ENCODE results near the gene ENPP7. TPM values are rescaled to one million over a fixed set of nuclear protein-coding genes. Genes with fewer than 3 reads are reported as not detected.

The ENPP7 gene
- total RNA-seq, 2 experiments from 2014 or later = not detected

DNA sequence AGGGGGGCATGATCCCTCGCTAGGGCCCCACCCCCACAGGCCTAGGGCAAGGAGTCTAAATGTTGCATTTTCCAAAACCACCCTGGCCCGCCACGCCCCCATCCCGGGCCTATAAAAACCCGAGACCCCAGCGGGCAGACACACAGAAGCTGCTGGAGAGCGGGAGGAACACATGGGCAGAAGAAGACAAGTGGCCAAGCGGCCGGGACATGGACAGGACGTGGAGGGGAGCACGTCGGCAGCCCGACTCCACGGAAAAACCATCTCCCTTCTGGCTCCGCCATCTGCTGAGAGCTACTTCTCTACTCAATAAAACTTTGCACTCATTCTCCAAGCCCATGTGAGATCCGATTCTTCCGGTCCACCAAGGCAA is 34.1 kb upstream of the ENPP7 start:
- Mint-ChIP-seq H3K27ac (no peak overlapping the region), H3K4me1 (peaks cover 10% of the 10 kb centered on the region), H3K36me3 (no peaks in the 10 kb centered on the region), H3K27me3 (peaks cover 43% of the 10 kb centered on the region), H3K9me3 (no peaks in the 10 kb centered on the region), H3K4me3 (no peak overlapping the region)
- no peak for DNase-seq

DNA sequence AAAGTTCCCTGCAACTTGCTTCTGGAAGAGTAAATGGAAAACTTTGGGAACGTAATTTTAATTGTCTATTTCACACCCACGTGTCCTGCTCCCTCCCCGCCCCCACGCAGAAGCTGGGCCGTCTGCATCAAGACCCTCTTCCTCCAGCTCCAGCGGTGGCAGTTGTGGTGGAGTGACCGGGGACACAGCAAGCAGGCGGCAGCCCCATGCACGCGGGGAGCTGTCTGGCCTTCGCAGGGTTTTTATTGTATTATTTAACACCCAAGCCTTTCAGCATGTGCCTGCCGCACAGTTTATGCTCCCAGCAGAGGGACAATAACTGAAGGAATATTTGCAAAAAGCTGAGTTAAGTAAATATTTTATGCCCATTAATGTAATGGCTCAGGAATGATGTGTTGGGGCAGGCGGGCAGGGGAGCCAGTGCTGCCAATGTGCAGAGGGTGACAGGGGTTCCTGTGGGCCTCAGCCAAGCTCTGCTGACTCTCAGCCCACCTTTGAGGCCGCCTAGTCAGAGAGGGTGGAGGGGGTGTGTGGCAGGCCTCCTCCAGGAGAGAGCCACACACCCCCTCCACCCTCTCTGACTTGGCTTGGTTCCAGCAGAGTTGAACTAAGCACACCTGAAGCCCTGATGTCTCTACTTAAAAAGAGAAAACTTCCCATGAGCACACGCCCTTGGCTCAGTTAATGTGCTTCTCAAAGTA is 32.4 kb upstream of the ENPP7 start:
- Mint-ChIP-seq H3K36me3 (no peaks in the 10 kb centered on the region), H3K27me3 (peaks cover 38% of the 10 kb centered on the region), H3K4me3 (no peak overlapping the region), H3K4me1 (peaks cover 10% of the 10 kb centered on the region), H3K27ac (no peak overlapping the region), H3K9me3 (no peaks in the 10 kb centered on the region)
- no peak for DNase-seq

DNA sequence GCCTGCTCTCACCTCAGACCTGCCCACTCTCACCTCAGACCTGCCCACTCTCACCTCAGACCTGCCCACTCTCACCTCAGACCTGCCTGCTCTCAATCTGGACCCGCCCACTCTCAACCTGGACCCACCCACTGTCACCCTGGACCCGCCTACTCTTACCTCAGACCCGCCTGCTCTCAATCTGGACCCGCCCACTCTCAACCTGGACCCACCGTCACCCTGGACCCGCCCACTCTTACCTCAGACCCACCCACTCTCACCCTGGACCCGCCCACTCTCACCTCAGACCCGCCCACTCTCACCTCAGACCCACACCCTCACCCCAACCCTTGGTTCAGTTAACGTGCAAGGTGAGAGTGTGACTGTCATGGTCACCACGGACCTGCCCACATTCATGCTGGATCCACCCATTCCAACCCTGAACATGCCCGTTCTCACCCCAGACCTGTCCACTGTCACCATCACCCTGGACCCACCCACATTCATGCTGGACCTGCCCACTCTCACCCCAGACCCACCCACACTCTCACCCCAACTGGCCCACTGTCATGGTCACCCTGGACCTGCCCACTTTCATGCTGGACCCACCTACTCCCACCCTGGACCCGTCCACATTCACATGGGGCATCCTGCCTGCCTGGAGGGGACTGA is 31.2 kb upstream of the ENPP7 start:
- no peaks in the 10 kb centered on the region for H3K36me3 Mint-ChIP-seq
- no peak overlapping the region for H3K4me3 Mint-ChIP-seq
- H3K4me1 Mint-ChIP-seq = peaks cover 10% of the 10 kb centered on the region
- no peaks in the 10 kb centered on the region for H3K9me3 Mint-ChIP-seq
- no peak overlapping the region for H3K27ac Mint-ChIP-seq
- H3K27me3 Mint-ChIP-seq = peaks cover 38% of the 10 kb centered on the region
- DNase-seq = no peak

DNA sequence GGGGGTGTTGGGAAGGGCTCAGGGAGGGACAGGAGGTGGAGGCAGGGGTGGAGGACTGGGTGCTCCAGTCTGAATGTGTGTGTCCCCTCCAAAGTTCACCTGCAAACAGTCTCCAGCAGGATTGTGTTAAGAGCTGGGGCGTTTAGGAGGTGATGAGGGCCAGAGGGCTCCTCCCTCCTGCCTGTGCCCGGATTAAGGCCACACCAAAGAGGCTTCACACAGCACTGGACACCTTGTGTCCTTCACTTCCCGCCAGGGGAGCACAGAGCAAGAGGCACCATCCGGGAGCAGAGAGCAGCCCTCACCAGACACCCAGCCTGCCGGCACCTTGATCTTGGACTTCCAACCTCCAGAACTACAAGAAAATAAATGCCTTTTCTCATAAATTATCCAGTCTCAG is 30.2 kb upstream of the ENPP7 start:
- no peak for DNase-seq
- H3K36me3 Mint-ChIP-seq = no peaks in the 10 kb centered on the region
- H3K27ac Mint-ChIP-seq = no peak overlapping the region
- peaks cover 9% of the 10 kb centered on the region for H3K4me1 Mint-ChIP-seq
- no peaks in the 10 kb centered on the region for H3K9me3 Mint-ChIP-seq
- H3K4me3 Mint-ChIP-seq = no peak overlapping the region
- peaks cover 38% of the 10 kb centered on the region for H3K27me3 Mint-ChIP-seq

DNA sequence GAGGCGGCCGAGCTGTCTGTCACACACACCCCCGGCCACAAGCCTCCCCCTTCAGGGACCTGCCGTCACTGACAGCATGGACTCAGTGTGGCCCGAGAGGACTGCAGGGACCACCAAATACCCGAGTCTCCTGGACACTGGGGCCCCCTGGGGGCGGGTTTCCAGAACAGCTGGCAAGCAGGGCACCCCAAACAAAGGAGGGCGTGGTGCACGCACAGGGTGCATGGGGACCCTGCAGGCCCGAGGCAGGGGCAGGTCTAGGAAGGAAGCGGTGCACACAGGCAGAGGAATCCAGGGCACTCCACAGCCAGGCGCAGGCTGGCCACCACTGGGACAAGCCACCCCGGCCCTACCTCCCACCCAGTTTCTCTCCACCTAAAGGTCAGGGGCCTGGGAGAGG is 28.7 kb upstream of the ENPP7 start:
- no peak for DNase-seq
- Mint-ChIP-seq H3K27ac (no peak overlapping the region), H3K27me3 (peaks cover 23% of the 10 kb centered on the region), H3K36me3 (no peaks in the 10 kb centered on the region), H3K4me1 (peaks cover 5% of the 10 kb centered on the region), H3K9me3 (no peaks in the 10 kb centered on the region), H3K4me3 (no peak overlapping the region)

DNA sequence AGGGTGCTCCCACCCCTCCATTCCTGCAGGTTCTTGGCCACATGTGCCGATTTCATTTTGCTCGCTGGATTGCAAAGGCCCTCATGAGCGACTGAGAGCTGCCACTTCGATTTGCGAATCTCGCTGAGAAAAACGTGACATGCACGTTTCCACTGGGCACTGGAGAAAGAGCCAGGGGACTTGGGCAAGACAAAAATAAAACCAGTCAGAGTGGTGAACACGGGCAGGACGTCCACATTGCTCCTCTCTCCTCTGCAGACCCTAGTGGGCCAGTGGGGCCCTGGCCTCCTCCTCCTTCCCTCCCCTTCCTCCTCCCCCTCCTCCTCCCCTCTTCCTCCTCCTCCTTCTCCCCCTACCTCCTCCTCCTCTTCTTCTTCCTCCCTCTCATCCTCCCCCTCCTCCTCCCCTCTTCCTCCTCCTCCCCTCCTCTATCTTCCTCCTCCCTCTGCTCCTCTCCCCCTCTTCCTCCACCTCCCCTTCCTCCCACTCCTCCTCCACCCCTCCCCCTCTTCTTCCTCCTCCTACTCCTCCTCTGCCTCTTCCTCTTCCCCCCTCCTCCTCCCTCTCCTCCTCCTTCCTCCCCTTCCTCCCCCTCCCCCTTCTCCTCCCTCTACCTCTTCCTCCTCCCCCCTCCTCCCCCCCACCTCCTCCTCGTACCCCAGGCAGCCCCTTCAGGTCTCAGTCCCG is 28.1 kb upstream of the ENPP7 start:
- DNase-seq = no peak
- peaks cover 17% of the 10 kb centered on the region for H3K27me3 Mint-ChIP-seq
- H3K27ac Mint-ChIP-seq = no peak overlapping the region
- no peaks in the 10 kb centered on the region for H3K4me1 Mint-ChIP-seq
- no peaks in the 10 kb centered on the region for H3K9me3 Mint-ChIP-seq
- no peak overlapping the region for H3K4me3 Mint-ChIP-seq
- H3K36me3 Mint-ChIP-seq = no peaks in the 10 kb centered on the region

DNA sequence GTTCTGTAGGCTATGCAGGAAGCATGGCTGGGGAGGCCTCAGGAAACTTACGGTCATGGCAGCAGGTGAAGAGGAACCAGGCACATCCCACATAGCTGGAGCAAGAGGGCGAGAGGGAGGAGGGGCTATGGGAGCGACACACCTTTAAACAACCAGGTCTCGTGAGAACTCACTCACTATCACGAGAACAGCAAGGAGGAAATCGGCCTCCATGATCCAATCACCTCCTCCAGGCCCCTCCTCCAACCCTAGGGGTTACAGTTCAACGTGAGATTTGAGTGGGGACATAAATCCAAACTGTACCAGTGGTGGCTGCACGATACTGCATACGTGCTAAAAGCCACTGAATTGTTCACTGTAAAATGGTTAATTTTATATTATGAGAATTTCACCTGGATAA is 26.1 kb upstream of the ENPP7 start:
- H3K9me3 Mint-ChIP-seq = no peaks in the 10 kb centered on the region
- H3K27me3 Mint-ChIP-seq = peaks cover 5% of the 10 kb centered on the region
- no peak overlapping the region for H3K27ac Mint-ChIP-seq
- H3K4me3 Mint-ChIP-seq = no peak overlapping the region
- H3K36me3 Mint-ChIP-seq = no peaks in the 10 kb centered on the region
- DNase-seq = no peak
- no peaks in the 10 kb centered on the region for H3K4me1 Mint-ChIP-seq

DNA sequence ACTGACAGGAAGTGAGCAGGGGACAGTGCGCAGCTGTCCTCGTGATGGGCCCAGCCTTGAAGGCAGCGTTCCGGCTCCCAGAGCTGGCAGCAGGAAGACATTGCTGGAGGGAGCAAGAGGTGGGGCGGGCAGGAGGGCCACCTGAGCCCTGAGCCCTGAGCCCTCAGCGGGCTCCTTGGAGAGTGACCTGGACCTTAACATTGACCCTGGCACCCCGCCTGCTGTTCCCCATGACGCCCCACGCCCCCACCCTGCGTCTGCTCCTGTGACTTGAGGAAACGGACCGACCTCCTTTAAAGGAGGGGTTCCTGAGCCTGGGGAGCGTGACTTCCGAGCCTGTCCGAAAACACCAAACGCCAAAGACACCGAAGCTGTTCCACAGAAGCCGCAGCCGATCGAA is 25.1 kb upstream of the ENPP7 start:
- no peaks in the 10 kb centered on the region for H3K4me1 Mint-ChIP-seq
- DNase-seq = no peak
- H3K27me3 Mint-ChIP-seq = no peaks in the 10 kb centered on the region
- H3K9me3 Mint-ChIP-seq = no peaks in the 10 kb centered on the region
- H3K4me3 Mint-ChIP-seq = no peak overlapping the region
- no peaks in the 10 kb centered on the region for H3K36me3 Mint-ChIP-seq
- H3K27ac Mint-ChIP-seq = no peak overlapping the region

DNA sequence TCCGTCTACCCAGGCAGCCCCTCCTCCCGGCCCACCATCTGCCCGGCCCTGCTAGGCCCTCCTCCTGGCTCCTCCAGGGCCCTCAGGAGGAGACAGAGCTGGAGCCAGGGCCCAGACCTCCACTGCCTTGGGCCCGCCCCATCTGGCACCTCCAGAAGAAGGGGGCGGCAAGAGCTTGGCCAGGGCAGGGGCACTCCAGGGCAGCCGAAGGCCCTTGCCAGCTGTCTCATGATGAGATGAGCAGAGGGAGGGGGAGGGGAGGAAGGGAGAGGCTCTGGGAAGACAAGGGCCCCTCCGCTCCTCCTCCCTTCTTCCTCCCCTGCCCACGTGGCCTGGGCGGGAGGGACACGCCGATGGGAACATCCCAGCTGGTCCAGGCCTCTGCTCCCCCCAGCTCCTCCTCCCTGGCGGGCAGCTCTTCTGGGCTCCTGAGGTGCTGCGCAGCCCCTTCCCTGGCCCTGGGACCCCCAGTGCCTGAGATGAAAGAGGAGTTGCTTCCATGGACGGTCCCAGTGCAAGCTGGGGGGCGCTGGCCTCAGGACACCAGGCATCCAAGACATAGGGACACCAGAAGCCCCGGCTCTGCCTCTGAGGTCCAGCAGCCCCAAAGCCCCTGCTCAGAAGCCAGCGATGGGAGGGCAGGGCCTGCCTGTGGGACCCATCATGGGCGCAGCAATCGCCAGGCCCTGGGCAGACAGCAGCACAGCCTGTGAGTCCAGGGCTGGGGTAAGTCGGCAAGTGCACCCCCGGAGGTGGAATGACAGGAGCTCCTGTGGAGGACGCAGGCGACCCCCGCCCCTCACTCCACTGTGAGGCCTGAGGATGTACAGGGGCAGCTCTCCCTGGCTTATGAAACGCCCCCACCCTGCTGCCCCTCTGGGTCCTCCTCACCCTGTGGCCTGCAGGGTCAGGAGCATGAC is 23.6 kb upstream of the ENPP7 start:
- Mint-ChIP-seq H3K36me3 (no peaks in the 10 kb centered on the region), H3K4me1 (no peaks in the 10 kb centered on the region), H3K4me3 (no peak overlapping the region), H3K27me3 (no peaks in the 10 kb centered on the region), H3K9me3 (no peaks in the 10 kb centered on the region), H3K27ac (no peak overlapping the region)
- no peak for DNase-seq

DNA sequence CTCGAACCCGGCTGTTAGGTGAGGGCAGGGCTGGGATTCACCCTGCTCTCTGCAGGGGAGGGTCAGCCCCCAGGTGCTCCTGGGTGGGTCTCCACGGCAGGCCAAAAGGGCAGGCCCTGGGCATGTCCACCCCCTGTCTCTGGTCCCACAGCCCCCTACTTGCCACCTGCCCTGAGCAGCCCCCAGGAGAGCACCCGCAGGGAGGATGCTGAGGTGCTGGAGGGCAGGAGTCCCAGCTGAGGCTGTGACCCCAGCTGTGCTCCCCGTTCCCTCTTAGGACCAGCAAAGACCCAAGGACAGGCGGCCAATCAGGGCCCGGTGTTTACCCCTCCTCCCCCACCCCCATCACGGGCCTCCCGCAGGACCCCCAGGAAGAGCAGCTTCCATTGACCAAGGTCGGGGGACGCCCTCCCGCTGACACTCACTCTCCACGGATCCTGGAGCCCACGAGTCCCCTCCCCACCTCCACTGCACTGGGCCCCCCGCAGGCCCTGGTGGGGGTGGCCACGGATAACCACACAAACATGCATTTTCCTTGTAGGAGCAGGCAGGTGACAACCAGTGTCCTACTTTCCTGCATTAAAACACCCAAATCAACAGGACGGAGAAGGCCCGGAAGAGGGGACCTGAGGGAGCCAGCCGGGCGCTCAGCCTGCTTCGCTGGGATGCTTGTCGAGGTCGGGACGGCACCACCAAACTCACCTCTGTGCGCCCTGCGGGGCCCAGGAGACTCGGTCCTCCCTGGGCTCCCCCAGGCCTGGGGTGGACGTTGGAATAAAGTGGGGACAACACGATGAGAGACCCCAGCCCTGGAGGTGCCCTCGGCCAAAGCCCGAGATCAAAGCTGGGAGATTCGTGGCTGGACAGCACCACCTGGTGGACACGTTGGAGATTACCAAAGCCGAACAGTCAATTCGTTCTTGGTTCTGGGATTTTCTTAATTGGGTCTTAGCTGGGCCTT is 22.5 kb upstream of the ENPP7 start:
- no peaks in the 10 kb centered on the region for H3K27me3 Mint-ChIP-seq
- no peaks in the 10 kb centered on the region for H3K9me3 Mint-ChIP-seq
- H3K4me3 Mint-ChIP-seq = no peak overlapping the region
- no peaks in the 10 kb centered on the region for H3K36me3 Mint-ChIP-seq
- no peaks in the 10 kb centered on the region for H3K4me1 Mint-ChIP-seq
- peak; percentile 42 for DNase-seq
- H3K27ac Mint-ChIP-seq = no peak overlapping the region

DNA sequence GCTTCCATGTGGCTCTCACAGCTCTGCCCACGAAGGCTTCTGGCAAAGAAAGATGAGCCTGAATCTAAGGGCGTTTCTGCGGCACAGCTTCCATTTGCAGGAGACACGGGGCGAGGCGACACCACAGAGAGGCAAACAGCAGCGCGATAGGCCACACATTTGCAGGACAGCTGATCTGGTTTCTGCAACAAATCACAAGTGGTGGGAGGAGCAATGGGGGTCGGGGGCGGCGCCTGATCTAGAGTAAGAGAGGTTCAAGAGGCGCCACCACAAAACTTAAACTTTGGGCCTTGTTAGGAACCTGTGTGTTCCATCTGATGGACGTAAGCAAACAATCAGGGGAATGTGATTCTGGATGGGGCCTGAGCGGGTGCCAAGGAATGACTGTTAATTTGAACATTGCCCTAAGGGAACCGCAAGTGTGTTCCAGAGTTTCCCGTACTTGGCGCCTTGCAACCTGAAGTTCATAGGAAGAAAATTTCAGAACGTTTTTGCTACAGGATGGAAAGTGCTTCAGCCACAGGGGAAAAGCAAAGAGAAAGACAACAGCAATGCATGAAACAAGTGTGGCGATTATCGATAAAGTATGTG is 18.9 kb upstream of the ENPP7 start:
- Mint-ChIP-seq H3K27ac (no peak overlapping the region), H3K27me3 (peaks cover 10% of the 10 kb centered on the region), H3K9me3 (no peaks in the 10 kb centered on the region), H3K36me3 (no peaks in the 10 kb centered on the region), H3K4me1 (no peaks in the 10 kb centered on the region), H3K4me3 (no peak overlapping the region)
- DNase-seq = no peak

DNA sequence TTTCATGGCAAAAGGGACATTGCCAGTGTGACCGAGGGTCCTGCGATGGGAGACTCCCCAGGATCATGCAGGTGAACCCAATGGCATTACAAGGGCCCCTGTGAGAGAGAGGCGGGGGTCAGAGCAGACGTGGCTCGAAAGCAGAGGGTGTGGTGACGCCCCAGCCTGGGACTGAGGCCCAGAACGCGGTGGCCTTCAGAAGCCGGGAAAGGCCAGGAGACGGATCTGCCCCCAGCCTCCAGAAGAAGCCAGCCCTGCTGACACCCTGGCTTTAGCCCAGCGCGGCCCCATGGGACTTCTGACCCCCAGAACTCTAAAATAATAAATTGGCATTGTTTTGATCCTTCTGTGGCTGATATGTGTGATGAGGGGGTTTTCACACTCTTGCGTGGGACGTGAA is 17.4 kb upstream of the ENPP7 start:
- Mint-ChIP-seq H3K9me3 (no peaks in the 10 kb centered on the region), H3K4me1 (no peaks in the 10 kb centered on the region), H3K4me3 (no peak overlapping the region), H3K27ac (no peak overlapping the region), H3K27me3 (peaks cover 10% of the 10 kb centered on the region), H3K36me3 (no peaks in the 10 kb centered on the region)
- DNase-seq = no peak

DNA sequence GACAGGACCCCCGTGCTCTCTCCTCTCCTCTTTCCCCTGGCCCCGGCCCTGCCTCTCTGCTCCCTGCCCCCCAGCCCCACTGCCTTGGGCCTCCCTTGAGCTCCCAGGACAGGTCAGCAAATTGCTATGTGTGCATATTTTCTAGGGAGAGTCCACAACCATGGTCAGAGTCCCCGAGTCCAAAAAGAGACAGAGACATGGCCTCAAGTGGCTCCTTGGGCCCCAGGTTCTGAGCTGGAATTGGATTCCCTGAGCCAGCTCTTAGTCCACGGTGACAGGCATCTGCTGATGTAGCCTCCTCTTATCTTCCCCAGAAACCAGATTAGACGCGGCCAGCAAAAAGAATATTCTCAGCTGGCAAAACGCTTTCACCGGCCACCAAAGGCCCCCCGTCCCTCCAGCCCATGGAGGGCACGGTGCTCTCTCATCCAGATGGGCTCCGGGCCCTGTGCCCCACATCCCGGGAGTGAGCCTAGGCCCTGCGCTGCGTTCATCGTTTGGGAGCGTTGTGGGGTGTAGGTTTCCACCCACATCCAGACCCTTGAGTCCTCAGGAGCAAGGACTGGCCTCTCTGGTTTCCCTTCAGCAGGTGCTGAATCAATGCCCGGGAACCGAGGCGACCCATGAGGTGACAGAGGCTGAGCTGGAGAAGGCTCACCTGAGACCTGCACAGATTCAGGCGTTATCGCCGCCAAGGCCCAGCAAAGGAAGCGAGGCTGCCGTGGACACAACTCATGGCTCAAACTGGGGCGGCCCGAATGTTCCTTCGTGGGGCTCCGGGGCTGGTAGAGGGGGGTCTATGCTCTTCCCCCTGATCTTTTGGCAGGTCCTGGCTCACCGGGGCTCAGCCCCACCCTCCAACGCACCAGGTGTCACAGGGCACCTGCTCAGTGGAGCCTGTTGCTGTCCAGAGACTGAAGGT is 16.3 kb upstream of the ENPP7 start:
- H3K4me3 Mint-ChIP-seq = no peak overlapping the region
- H3K36me3 Mint-ChIP-seq = no peaks in the 10 kb centered on the region
- H3K9me3 Mint-ChIP-seq = peaks cover 1% of the 10 kb centered on the region

More for the DNA sequence above, 16.3 kb upstream of the ENPP7 start:
- Mint-ChIP-seq H3K27ac (no peak overlapping the region), H3K27me3 (peaks cover 10% of the 10 kb centered on the region), H3K4me1 (no peaks in the 10 kb centered on the region)
- DNase-seq = no peak
